Lung (tissue), 12 donors: ENCODE measurements around the gene ATG5. TPM values are rescaled to one million over a fixed set of nuclear protein-coding genes. Genes with fewer than 3 reads are reported as not detected.

Experiments
- ATAC-seq: fragments of 200-7000 bp; cut with Tn5 transposase; one replicate; pipeline ENCODE4 v1.9.1; 2020; ENCODE audit warnings: moderate number of reproducible peaks; ENCODE audit not compliant: insufficient read depth, low FRiP score
- DNase-seq, 3 donors: peaks; one replicate each; pipeline ENCODE4 v3.0.0-alpha.2; 2013 to 2017
- H3K27ac ChIP-seq, 2 donors: one replicate each; pipeline ENCODE4 v1.5.1; 2013; ENCODE audit warnings: mild to moderate bottlenecking in 2 of 2, moderate library complexity in 2 of 2, control low read depth in 1 of 2, inconsistent platforms in 1 of 2, low read depth in 1 of 2, low read length in 1 of 2
- H3K27me3 ChIP-seq, 3 donors: one replicate each; pipeline ENCODE4 v1.5.1; 2013; ENCODE audit warnings: low read length in 2 of 3; ENCODE audit not compliant: control insufficient read depth in 3 of 3, insufficient read depth in 3 of 3
- H3K36me3 ChIP-seq, 4 donors: one replicate each; pipeline ENCODE4 v1.5.1; 2013; ENCODE audit warnings: low read length in 4 of 4, mild to moderate bottlenecking in 1 of 4, moderate library complexity in 1 of 4; ENCODE audit not compliant: control insufficient read depth in 4 of 4, insufficient read depth in 4 of 4
- H3K4me1 ChIP-seq, 5 donors: one replicate each; pipeline ENCODE4 v1.5.1; 2013; ENCODE audit warnings: low read length in 5 of 5, mild to moderate bottlenecking in 2 of 5, moderate library complexity in 1 of 5; ENCODE audit not compliant: control insufficient read depth in 5 of 5, insufficient read depth in 5 of 5
- H3K4me3 ChIP-seq: one replicate; pipeline ENCODE4 v1.5.1; 2013; ENCODE audit warnings: mild to moderate bottlenecking, control low read depth, moderate library complexity
- H3K9ac ChIP-seq, 2 donors: one replicate each; pipeline ENCODE4 v1.5.1; 2013; ENCODE audit warnings: low read length in 2 of 2, control low read depth in 1 of 2; ENCODE audit not compliant: insufficient read depth in 1 of 2
- H3K9me3 ChIP-seq, 4 donors: one replicate each; pipeline ENCODE4 v1.5.1; 2013; ENCODE audit warnings: low read length in 3 of 4, mild to moderate bottlenecking in 1 of 4, moderate library complexity in 1 of 4; ENCODE audit not compliant: control insufficient read depth in 4 of 4, insufficient read depth in 3 of 4
- CTCF ChIP-seq: IDR thresholded peaks from 2 replicates; pipeline ENCODE4 v1.5.1; 2012; ENCODE audit warnings: mild to moderate bottlenecking; ENCODE audit errors: control extremely low read depth, extremely low read depth
- WGBS, 2 donors: extraction: QIAGEN DNeasy Blood & Tissue Kit; methylation state at CpG; one replicate each; pipeline ENCODE4 v1.1.7; 2013; 5-methylcytosine and 5-hydroxymethylcytosine counted together
- polyA plus RNA-seq, 2 donors: library from polyadenylated mRNA; stranded (reverse); fragments of 200-250 nt; gene quantifications; one replicate each; pipeline ENCODE4 v1.2.1, GENCODE V29; 2013
- total RNA-seq, 2 donors: library from RNA; depleted of rRNA in 1 of 2; stranded (reverse); fragments of >200 nt in 1 of 2; gene quantifications; one replicate each; pipeline ENCODE4 v1.2.1, GENCODE V29; 2014 to 2021
- donor health status: control.
- donor health status: control.
- donor health status: Bipolar disorder and iron deficiency.
- donor health status: healthy.
- donor health status: DM: yes; HTN: yes; CAD: no.

ATG5 gene
- total and polyA plus RNA-seq, 4 donors, result 15.0 to 54.2 (median 22.3) TPM

- no peak for TF ChIP-seq CTCF
- Histone ChIP-seq H3K4me3 (no peak overlapping the region), H3K36me3 (no peaks in the 10 kb centered on the region), H3K4me1 (peaks cover 0 to 12% (median 3%) of the 10 kb centered on the region in 5 donors), H3K9me3 (no peaks in the 10 kb centered on the region), H3K9ac (no peak overlapping the region), H3K27me3 (peaks cover 0 to 32% (median 13%) of the 10 kb centered on the region in 3 donors), H3K27ac (no peak overlapping the region)
- ATAC-seq (no peak), DNase-seq (no peak)
- WGBS, 2 donors, result 83 to 84% methylated on average over 1 of the region's 1 CpG
Measured at GRCh38 chr6:106356378-106356777, 30.8 kb upstream of the ATG5 start.

- ATAC-seq, result no peak
- no peak for TF ChIP-seq CTCF
- DNase-seq, result no peak
- H3K27ac ChIP-seq, result no peak overlapping the region
- no peak overlapping the region for H3K9ac ChIP-seq
- no peaks in the 10 kb centered on the region for H3K4me1 ChIP-seq
- no peak overlapping the region for H3K4me3 ChIP-seq
- WGBS, 2 donors, result 79 to 90% methylated on average over 1 of the region's 1 CpG
- no peaks in the 10 kb centered on the region for H3K9me3 ChIP-seq
- no peaks in the 10 kb centered on the region for H3K36me3 ChIP-seq
- no peaks in the 10 kb centered on the region for H3K27me3 ChIP-seq
Measured at GRCh38 chr6:106347219-106347618, 21.7 kb upstream of the ATG5 start.

GRCh38 chr6:106339334-106340029, 13.9 kb upstream of the ATG5 start:
- H3K4me1 ChIP-seq, result no peaks in the 10 kb centered on the region
- TF ChIP-seq CTCF, result peak; percentile 40
- DNase-seq, result peak; percentile 32 to 57 (median 47)
- H3K9me3 ChIP-seq, result no peaks in the 10 kb centered on the region
- 17 to 18% methylated on average over 9 of the region's 9 CpGs for WGBS, 2 donors
- no peak overlapping the region for H3K9ac ChIP-seq
- H3K36me3 ChIP-seq, result no peaks in the 10 kb centered on the region
- ATAC-seq, result peak; percentile 79
- H3K4me3 ChIP-seq, result no peak overlapping the region
- H3K27me3 ChIP-seq, result peaks cover 0 to 12% (median 3%) of the 10 kb centered on the region in 3 donors
- H3K27ac ChIP-seq, result no peak overlapping the region
